CD14-positive monocyte (primary cell): Measurements from ENCODE around the gene GOLPH3L. TPM values are rescaled to one million over a fixed set of nuclear protein-coding genes. Genes with fewer than 3 reads are reported as not detected.

Experiments used
- DNase-seq, 3 donors: peaks; one replicate each; pipeline ENCODE4 v3.0.0-alpha.2; 2011 to 2022
- H2AFZ ChIP-seq: 2 replicates; pipeline ENCODE4 v1.6.0; 2012; ENCODE audit warnings: mild to moderate bottlenecking, low read depth, low read length, inconsistent platforms; ENCODE audit not compliant: insufficient read depth, poor library complexity, severe bottlenecking
- H3K27ac ChIP-seq, 2 donors: 1 replicate in 1 of 2; 2 replicates in 1 of 2; pipeline ENCODE4 v1.5.1; 2012 to 2013; ENCODE audit warnings: low read length in 2 of 2, control low read depth in 1 of 2, inconsistent platforms in 1 of 2, low read depth in 1 of 2, mild to moderate bottlenecking in 1 of 2
- H3K27me3 ChIP-seq, 2 donors: one replicate each; pipeline versions ENCODE4 v1.6.0 to v1.6.1; 2011 to 2013; ENCODE audit warnings: low read length in 2 of 2; ENCODE audit not compliant: control insufficient read depth in 2 of 2, insufficient read depth in 2 of 2
- H3K36me3 ChIP-seq, 2 donors: replicated peaks in 1 of 2; 1 replicate in 1 of 2; 2 replicates in 1 of 2; pipeline versions ENCODE4 v1.5.1 to v1.6.1; 2012 to 2013; ENCODE audit warnings: low read length in 2 of 2, control low read depth in 1 of 2, inconsistent platforms in 1 of 2, mild to moderate bottlenecking in 1 of 2; ENCODE audit not compliant: insufficient read depth in 2 of 2, control insufficient read depth in 1 of 2
- H3K4me1 ChIP-seq, 2 donors: 1 replicate in 1 of 2; 2 replicates in 1 of 2; pipeline versions ENCODE4 v1.5.1 to v1.6.1; 2012 to 2013; ENCODE audit warnings: low read length in 2 of 2, control low read depth in 1 of 2, inconsistent platforms in 1 of 2, mild to moderate bottlenecking in 1 of 2, moderate library complexity in 1 of 2; ENCODE audit not compliant: insufficient read depth in 2 of 2, control insufficient read depth in 1 of 2
- H3K4me2 ChIP-seq: replicated peaks from 2 replicates; pipeline ENCODE3; 2012; ENCODE audit warnings: low read length, moderate library complexity, mild to moderate bottlenecking; ENCODE audit not compliant: poor library complexity, severe bottlenecking; ENCODE audit errors: extremely low read depth
- H3K4me3 ChIP-seq, 3 experiments: fragments of 200-600 bp in 1 of 3; sonication (generic) in 1 of 3; replicated peaks in 1 of 3; 1 replicate in 2 of 3; 2 replicates in 1 of 3; pipeline ENCODE4 v1.5.1; 2011 to 2013; ENCODE audit warnings: low read length in 3 of 3, mild to moderate bottlenecking in 3 of 3, control low read depth in 2 of 3, low read depth in 2 of 3, inconsistent platforms in 1 of 3, moderate library complexity in 1 of 3
- H3K79me2 ChIP-seq: 2 replicates; pipeline ENCODE4 v1.6.0; 2012; ENCODE audit warnings: mild to moderate bottlenecking, control low read depth, inconsistent platforms, low read length, moderate library complexity; ENCODE audit not compliant: insufficient read depth
- H3K9ac ChIP-seq: 2 replicates; pipeline ENCODE4 v1.6.0; 2017; ENCODE audit warnings: low read length, mild to moderate bottlenecking; ENCODE audit not compliant: insufficient read depth, poor library complexity, severe bottlenecking
- H3K9me3 ChIP-seq, 2 donors: replicated peaks in 1 of 2; 1 replicate in 1 of 2; 2 replicates in 1 of 2; pipeline versions ENCODE4 v1.5.1 to v1.6.1; 2012 to 2013; ENCODE audit warnings: low read length in 2 of 2, control low read depth in 1 of 2; ENCODE audit not compliant: control insufficient read depth in 1 of 2, insufficient read depth in 1 of 2
- H4K20me1 ChIP-seq: 2 replicates; pipeline ENCODE4 v1.6.0; 2012; ENCODE audit warnings: mild to moderate bottlenecking, low read length, control low read depth, moderate library complexity; ENCODE audit not compliant: insufficient read depth
- H3K27ac Mint-ChIP-seq, 7 donors: one replicate each; pipeline ENCODE4 v1.8.0; 2020; ENCODE audit warnings: mild to moderate bottlenecking in 7 of 7, mixed read lengths in 7 of 7, moderate library complexity in 6 of 7, inconsistent platforms in 2 of 7
- H3K27me3 Mint-ChIP-seq, 3 donors: one replicate each; pipeline ENCODE4 v1.8.0; 2021 to 2022; ENCODE audit warnings: low read depth in 3 of 3, mild to moderate bottlenecking in 3 of 3, mixed read lengths in 3 of 3, moderate library complexity in 3 of 3, inconsistent platforms in 1 of 3
- H3K36me3 Mint-ChIP-seq, 2 donors: one replicate each; pipeline ENCODE4 v1.8.0; 2020; ENCODE audit warnings: mixed read lengths in 2 of 2, inconsistent platforms in 1 of 2, mild to moderate bottlenecking in 1 of 2
- H3K4me1 Mint-ChIP-seq: one replicate; pipeline ENCODE4 v1.8.0; 2020; ENCODE audit warnings: mild to moderate bottlenecking, mixed read lengths
- H3K4me3 Mint-ChIP-seq, 2 donors: one replicate each; pipeline ENCODE4 v1.8.0; 2020; ENCODE audit warnings: mild to moderate bottlenecking in 2 of 2, mixed read lengths in 2 of 2, moderate library complexity in 1 of 2
- H3K9me3 Mint-ChIP-seq, 7 donors: one replicate each; pipeline ENCODE4 v1.8.0; 2020 to 2022; ENCODE audit warnings: mixed read lengths in 7 of 7, mild to moderate bottlenecking in 6 of 7, moderate library complexity in 6 of 7, inconsistent platforms in 2 of 7
- CTCF ChIP-seq: fragments of 200-600 bp; IDR thresholded peaks from one replicate; pipeline ENCODE4 v1.8.0; 2022; ENCODE audit warnings: antibody characterized with exemption, mild to moderate bottlenecking
- WGBS: methylation state at CpG from one replicate; pipeline ENCODE4 v1.1.5; 2013; ENCODE audit warnings: missing lambda C conversion rate; ENCODE audit not compliant: insufficient coverage; 5-methylcytosine and 5-hydroxymethylcytosine counted together
- intact Hi-C, 2 donors: fragments of 100-400 bp; cut with micrococcal nuclease; formaldehyde crosslinking; loops; one replicate each; pipeline versions ENCODE4 v1.15.0 to v1.15.1; 2023
- polyA plus RNA-seq, 3 donors: library from polyadenylated mRNA; depleted of rRNA in 1 of 3; unstranded in 2 of 3; stranded (reverse) in 1 of 3; fragments of 300-500 nt in 2 of 3; fragments of >200 nt in 1 of 3; fragmentation: Illumina TruSeq in 2 of 3; gene quantifications; 1 replicate in 2 of 3; 2 replicates in 1 of 3; pipeline ENCODE4 v1.2.3, GENCODE V29; 2012 to 2021

GOLPH3L gene
- polyA plus RNA-seq, 3 donors = 1.5 to 9.7 (median 4.7) TPM

GRCh38 chr1:150696162-150696561, 792 bp downstream of the GOLPH3L start:
- Histone ChIP-seq H3K4me3 (peak overlapping the region in 1 of 3 experiments; percentile 73), H3K4me2 (peak overlapping the region; percentile 84), H3K9me3 (no peaks in the 10 kb centered on the region), H2AFZ (no peak overlapping the region), H4K20me1 (no peaks in the 10 kb centered on the region), H3K9ac (no peak overlapping the region), H3K27ac (no peak overlapping the region), H3K4me1 (peaks cover 7 to 18% of the 10 kb centered on the region in 2 donors), H3K36me3 (peaks cover 10 to 34% of the 10 kb centered on the region in 2 donors), H3K79me2 (peaks cover 13% of the 10 kb centered on the region), H3K27me3 (no peaks in the 10 kb centered on the region)
- Mint-ChIP-seq H3K4me3 (no peak overlapping the region), H3K9me3 (no peaks in the 10 kb centered on the region), H3K4me1 (peaks cover 20% of the 10 kb centered on the region), H3K27me3 (peaks cover 0 to 2% (median 0%) of the 10 kb centered on the region in 3 donors), H3K27ac (peak overlapping the region in 2 of 7 donors; percentile 7 to 53), H3K36me3 (peaks cover 25 to 34% of the 10 kb centered on the region in 2 donors)
- WGBS = no CpG with 5 or more reads among the region's 1 CpG
- DNase-seq = no peak
- no peak for TF ChIP-seq CTCF
- intact Hi-C loops = no loop called here

GRCh38 chr1:150695561-150695960, 1.4 kb downstream of the GOLPH3L start:
- no peaks in the 10 kb centered on the region for H3K9me3 Mint-ChIP-seq
- Histone ChIP-seq H3K36me3 (peaks cover 10 to 37% of the 10 kb centered on the region in 2 donors), H2AFZ (no peak overlapping the region), H3K9me3 (no peaks in the 10 kb centered on the region), H3K4me2 (no peak overlapping the region), H3K27me3 (no peaks in the 10 kb centered on the region), H3K27ac (no peak overlapping the region), H3K9ac (no peak overlapping the region), H3K79me2 (peaks cover 13% of the 10 kb centered on the region), H4K20me1 (no peaks in the 10 kb centered on the region), H3K4me3 (no peak overlapping the region), H3K4me1 (peaks cover 7 to 18% of the 10 kb centered on the region in 2 donors)
- intact Hi-C loops = no loop called here
- peaks cover 0 to 2% (median 0%) of the 10 kb centered on the region in 3 donors for H3K27me3 Mint-ChIP-seq
- no peak for TF ChIP-seq CTCF
- peaks cover 20% of the 10 kb centered on the region for H3K4me1 Mint-ChIP-seq
- H3K27ac Mint-ChIP-seq = peak overlapping the region in 1 of 7 donors; percentile 18
- DNase-seq = no peak
- no peak overlapping the region for H3K4me3 Mint-ChIP-seq
- peaks cover 25 to 38% of the 10 kb centered on the region in 2 donors for H3K36me3 Mint-ChIP-seq
- WGBS = no CpG with 5 or more reads among the region's 4 CpGs
